DOHH2 (cell line): ENCODE measurements around the gene SELENOF.

Experiments used
- H3F3A ChIP-seq: fragments of 200-600 bp; sonication (generic), shearing (Covaris generic); 2 replicates; pipeline ENCODE4 v1.6.0; 2016; ENCODE audit warnings: antibody characterized with exemption, mild to moderate bottlenecking; ENCODE audit not compliant: control insufficient read depth, insufficient read depth
- H3K27ac ChIP-seq: fragments of 200-600 bp; sonication (generic); 2 replicates; pipeline ENCODE4 v1.5.1; 2014; ENCODE audit warnings: low read depth, mild to moderate bottlenecking, low read length, moderate library complexity
- H3K27me3 ChIP-seq: fragments of 200-600 bp; sonication (generic); 2 replicates; pipeline ENCODE4 v1.6.1; 2014; ENCODE audit warnings: mild to moderate bottlenecking, low read length, mixed read lengths; ENCODE audit not compliant: control insufficient read depth
- H3K36me3 ChIP-seq: fragments of 200-600 bp; sonication (generic); 2 replicates; pipeline ENCODE4 v1.6.1; 2014; ENCODE audit warnings: mild to moderate bottlenecking, low read length, moderate library complexity, mixed read lengths; ENCODE audit not compliant: control insufficient read depth
- H3K4me1 ChIP-seq: fragments of 200-600 bp; sonication (generic); 2 replicates; pipeline ENCODE4 v1.6.1; 2014; ENCODE audit warnings: mild to moderate bottlenecking, low read length, mixed read lengths; ENCODE audit not compliant: control insufficient read depth
- H3K4me2 ChIP-seq: fragments of 200-600 bp; sonication (generic); 2 replicates; pipeline ENCODE4 v1.6.0; 2014; ENCODE audit warnings: mild to moderate bottlenecking, low read length, moderate library complexity
- H3K4me3 ChIP-seq: fragments of 200-600 bp; sonication (generic); 2 replicates; pipeline ENCODE4 v1.5.1; 2014; ENCODE audit warnings: mild to moderate bottlenecking, low read length, mixed read lengths
- H3K79me2 ChIP-seq: fragments of 200-600 bp; sonication (generic); 2 replicates; pipeline ENCODE4 v1.6.1; 2014; ENCODE audit warnings: mild to moderate bottlenecking, low read length, mixed read lengths; ENCODE audit not compliant: control insufficient read depth
- H3K9me2 ChIP-seq: fragments of 200-600 bp; sonication (generic); replicated peaks from 2 replicates; pipeline ENCODE4 v1.6.1; 2014; ENCODE audit warnings: mild to moderate bottlenecking, low read length, mixed read lengths; ENCODE audit not compliant: control insufficient read depth
- H3K9me3 ChIP-seq: fragments of 200-600 bp; sonication (generic); 2 replicates; pipeline ENCODE4 v1.6.1; 2014; ENCODE audit warnings: antibody characterized with exemption, low read length, mixed read lengths; ENCODE audit not compliant: control insufficient read depth, insufficient read depth
- H4K20me1 ChIP-seq: fragments of 200-600 bp; sonication (generic); 2 replicates; pipeline ENCODE4 v1.6.0; 2014; ENCODE audit warnings: low read depth, mild to moderate bottlenecking, antibody characterized with exemption, low read length, moderate library complexity; ENCODE audit not compliant: control insufficient read depth, insufficient read depth
- EZH2phosphoT487 ChIP-seq: fragments of 200-600 bp; sonication (generic); IDR thresholded peaks from 2 replicates; pipeline ENCODE4 v1.6.1; 2017; ENCODE audit warnings: borderline replicate concordance, mild to moderate bottlenecking, antibody characterized with exemption, low read length, moderate library complexity, mixed read lengths
- TF ChIP-seq, protein P1 (sequence below): fragments of 200-600 bp; sonication (generic); IDR thresholded peaks from one replicate; pipeline ENCODE4 v1.5.1; 2014; ENCODE audit warnings: antibody characterized with exemption, mild to moderate bottlenecking, low read depth, low read length; ENCODE audit not compliant: poor library complexity, severe bottlenecking

SELENOF gene

DNA sequence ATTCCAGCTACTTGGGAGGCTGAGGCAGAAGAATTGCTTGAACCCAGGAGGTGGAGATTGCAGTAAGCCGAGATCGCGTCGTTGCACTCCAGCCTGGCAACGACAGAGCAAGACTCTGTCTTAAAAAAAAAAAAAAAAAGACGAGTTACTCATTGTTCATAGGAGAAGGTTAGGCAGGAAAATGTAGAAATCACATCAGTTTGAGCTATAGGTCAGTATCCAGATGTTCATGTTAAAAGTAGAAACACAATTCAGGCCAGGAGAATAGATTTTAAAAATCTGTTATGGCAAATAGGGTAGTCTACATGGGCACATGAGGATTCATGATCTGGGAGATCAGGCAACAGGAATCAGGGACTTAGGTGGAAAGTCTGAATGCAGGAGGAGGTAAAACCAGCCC, 57.7 kb downstream of the SELENOF start:
- H3K27ac ChIP-seq: no peak overlapping the region
- no peaks in the 10 kb centered on the region for H3K27me3 ChIP-seq
- TF ChIP-seq EZH2phosphoT487: no peak
- TF ChIP-seq, protein P1, sequence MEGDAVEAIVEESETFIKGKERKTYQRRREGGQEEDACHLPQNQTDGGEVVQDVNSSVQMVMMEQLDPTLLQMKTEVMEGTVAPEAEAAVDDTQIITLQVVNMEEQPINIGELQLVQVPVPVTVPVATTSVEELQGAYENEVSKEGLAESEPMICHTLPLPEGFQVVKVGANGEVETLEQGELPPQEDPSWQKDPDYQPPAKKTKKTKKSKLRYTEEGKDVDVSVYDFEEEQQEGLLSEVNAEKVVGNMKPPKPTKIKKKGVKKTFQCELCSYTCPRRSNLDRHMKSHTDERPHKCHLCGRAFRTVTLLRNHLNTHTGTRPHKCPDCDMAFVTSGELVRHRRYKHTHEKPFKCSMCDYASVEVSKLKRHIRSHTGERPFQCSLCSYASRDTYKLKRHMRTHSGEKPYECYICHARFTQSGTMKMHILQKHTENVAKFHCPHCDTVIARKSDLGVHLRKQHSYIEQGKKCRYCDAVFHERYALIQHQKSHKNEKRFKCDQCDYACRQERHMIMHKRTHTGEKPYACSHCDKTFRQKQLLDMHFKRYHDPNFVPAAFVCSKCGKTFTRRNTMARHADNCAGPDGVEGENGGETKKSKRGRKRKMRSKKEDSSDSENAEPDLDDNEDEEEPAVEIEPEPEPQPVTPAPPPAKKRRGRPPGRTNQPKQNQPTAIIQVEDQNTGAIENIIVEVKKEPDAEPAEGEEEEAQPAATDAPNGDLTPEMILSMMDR: no peak
- H3K4me1 ChIP-seq: peaks cover 51% of the 10 kb centered on the region
- H3K36me3 ChIP-seq: no peaks in the 10 kb centered on the region
- no peak overlapping the region for H3K4me2 ChIP-seq
- no peaks in the 10 kb centered on the region for H4K20me1 ChIP-seq
- H3K79me2 ChIP-seq: no peaks in the 10 kb centered on the region
- no peaks in the 10 kb centered on the region for H3K9me2 ChIP-seq
- no peak overlapping the region for H3K4me3 ChIP-seq
- no peaks in the 10 kb centered on the region for H3K9me3 ChIP-seq
- H3F3A ChIP-seq: peaks cover 25% of the 10 kb centered on the region

DNA sequence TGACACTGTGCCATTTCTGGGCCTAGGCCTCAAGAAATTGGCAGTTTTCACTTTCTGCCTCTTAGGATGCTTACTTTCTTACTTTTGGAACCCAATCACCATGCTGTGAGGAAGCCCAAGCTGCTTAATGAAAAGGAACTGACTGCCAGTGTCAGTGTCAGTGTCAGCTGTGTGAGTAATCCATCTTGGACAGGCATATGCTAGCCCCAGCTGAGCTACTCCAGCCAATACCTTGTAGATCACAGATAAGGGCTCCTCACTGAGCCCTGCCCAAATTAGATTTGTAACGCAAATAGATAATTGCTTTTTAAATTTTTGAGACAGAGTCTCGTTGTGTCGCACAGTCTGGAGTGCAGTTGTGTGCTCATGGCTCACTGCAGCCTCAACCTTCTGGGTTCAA, 59.6 kb downstream of the SELENOF start:
- H3K36me3 ChIP-seq: no peaks in the 10 kb centered on the region
- no peak overlapping the region for H3K27ac ChIP-seq
- no peaks in the 10 kb centered on the region for H4K20me1 ChIP-seq
- peaks cover 52% of the 10 kb centered on the region for H3K4me1 ChIP-seq
- no peak overlapping the region for H3K4me3 ChIP-seq
- no peaks in the 10 kb centered on the region for H3K9me3 ChIP-seq
- H3F3A ChIP-seq: peaks cover 14% of the 10 kb centered on the region
- no peaks in the 10 kb centered on the region for H3K27me3 ChIP-seq
- no peak overlapping the region for H3K4me2 ChIP-seq
- no peaks in the 10 kb centered on the region for H3K9me2 ChIP-seq
- no peak for TF ChIP-seq EZH2phosphoT487
- TF ChIP-seq, protein P1: no peak
- H3K79me2 ChIP-seq: no peaks in the 10 kb centered on the region

DNA sequence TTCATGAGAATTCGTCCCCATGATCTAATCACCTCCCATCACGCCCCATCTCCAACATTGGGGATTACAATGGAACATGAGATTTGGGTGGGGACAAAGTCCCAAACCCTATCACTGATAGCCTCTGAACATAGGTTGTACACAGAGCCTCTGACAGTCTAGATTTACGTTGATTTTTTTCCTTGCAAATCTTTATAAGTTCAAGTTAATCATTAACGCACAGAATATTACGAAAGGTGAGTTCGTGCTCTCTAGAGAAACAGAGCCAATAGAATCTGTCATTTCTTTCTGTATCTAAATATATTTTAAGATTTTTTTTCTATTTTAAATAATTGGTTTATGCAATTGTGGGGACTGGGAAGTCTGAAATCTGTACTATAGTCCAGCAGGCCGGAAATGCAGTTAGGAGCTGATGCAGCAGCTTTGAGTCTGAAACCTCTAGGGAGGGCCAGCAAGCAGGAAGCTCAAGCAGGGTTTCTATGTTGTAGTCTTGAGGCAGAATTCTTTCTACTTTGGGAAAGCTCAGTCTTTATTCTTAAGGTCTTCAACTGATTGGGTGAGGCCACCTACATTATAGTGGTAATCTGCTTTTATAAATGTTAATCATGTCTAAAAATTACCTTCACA, 61.0 kb downstream of the SELENOF start:
- TF ChIP-seq, protein P1: no peak
- TF ChIP-seq EZH2phosphoT487: no peak
- Histone ChIP-seq H3K9me3 (no peaks in the 10 kb centered on the region), H3K79me2 (no peaks in the 10 kb centered on the region), H3K36me3 (no peaks in the 10 kb centered on the region), H3K4me1 (peaks cover 38% of the 10 kb centered on the region), H3K9me2 (no peaks in the 10 kb centered on the region), H3K27ac (peak overlapping the region; percentile 83), H4K20me1 (no peaks in the 10 kb centered on the region), H3K4me3 (peak overlapping the region; percentile 75), H3K4me2 (peak overlapping the region; percentile 96), H3F3A (peaks cover 10% of the 10 kb centered on the region), H3K27me3 (no peaks in the 10 kb centered on the region)
